GM21723 (cell line): ENCODE data around the gene C14orf132.

Experiments
- ATAC-seq: cut with Tn5 transposase; IDR thresholded peaks from one replicate; pipeline ENCODE4 v1.9.1; 2021; ENCODE audit warnings: mild to moderate bottlenecking, moderate library complexity; ENCODE audit not compliant: unreplicated experiment

Gene C14orf132

DNA sequence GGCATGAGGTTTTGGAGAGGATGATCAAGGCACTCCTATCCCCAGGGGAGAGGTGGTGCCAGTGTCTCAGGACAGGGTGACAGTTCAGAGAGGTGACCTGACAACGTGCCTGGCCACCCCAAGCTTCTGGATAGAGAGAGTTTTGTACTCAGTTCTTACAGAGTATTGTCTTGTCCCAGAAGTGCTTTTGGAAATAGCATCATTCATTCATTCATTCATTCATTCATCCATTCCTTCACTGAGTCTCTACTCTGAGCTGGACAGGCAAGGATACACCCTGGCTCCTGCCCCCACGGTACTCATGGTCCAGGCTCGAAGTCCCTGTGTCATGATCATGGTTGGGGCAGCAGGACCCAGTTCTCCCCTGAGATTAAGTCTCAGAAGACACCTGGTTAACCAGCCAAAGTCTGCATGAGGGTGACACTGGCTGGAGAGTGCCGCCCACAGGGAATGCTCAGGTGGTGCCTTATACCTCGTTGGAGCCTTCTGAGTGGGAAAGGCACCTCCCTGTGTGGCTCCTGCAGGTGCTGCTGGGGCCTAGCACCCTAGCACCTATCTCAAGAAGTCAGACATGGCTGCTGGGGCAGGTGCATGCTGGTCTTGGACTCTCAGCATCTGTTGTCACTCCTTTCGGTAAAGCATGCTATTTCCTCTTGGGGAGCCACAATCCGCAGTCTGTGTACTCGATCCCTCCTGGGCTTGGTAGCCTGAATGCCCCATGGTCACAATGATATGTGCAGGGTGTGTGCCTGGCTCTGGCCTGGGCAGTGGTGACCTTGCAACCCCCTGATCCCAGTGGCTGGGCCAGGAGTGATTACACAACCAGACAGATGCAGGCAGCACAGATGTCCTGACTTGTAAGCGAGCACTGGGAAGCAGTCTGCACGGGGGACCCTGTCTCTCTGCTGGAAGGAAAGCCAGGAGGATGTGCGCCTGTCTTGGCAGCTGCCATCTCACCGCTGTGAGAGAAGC lies 57.8 kb downstream of the C14orf132 start:
- ATAC-seq, result no peak

DNA sequence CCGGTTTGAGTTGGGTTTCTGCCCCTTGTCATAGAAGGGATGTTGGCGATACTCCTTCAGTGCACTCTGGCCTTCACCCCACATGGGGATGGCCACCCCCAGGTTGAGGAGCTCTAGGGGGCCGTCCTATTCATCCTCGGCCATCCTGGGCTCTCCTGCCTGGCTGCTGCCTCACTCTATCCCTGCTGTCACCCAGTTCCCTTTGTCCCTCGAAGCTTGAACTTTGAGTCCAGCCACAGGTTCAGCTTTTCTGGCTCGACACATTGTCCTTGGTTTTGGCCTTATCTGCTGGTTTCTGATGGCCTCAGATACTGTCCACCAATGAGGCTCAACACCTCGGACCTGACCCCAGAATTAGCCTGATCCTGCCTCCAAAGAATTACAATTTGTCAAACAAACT lies 58.6 kb downstream of the C14orf132 start:
- ATAC-seq, result no peak

DNA sequence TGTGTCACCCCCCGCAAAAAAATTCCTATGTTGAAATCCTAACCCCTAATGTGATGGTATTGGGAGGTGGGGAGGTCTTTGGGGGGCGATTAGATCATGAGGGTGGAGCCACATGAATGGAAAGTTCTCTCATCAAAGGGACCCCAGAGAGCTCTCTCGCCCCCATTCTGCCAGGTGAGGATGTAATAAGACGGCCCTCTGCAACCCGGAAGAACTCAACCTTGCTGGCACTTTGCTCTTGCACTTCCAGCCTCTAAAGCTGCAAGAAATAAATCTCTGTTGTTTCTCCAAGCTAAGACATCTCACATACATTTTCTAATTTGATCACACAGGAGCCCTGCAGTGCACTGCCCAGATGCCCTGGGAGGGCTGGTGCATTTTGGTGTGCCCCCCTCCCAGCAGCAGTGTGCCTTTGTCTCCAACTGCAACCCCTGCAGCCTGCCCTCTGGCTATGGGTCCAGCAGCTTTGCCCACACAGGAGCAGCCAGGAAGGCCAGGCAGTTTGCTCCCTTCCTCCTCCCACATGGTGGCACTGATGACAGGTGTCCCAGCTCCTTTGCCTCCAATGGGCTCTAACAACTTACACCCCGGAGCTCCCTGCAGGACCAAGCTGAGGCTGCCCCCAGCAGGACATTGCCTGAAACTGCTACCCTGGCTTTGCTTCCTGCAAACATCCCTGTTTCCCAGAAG lies 59.3 kb downstream of the C14orf132 start:
- ATAC-seq, result no peak

DNA sequence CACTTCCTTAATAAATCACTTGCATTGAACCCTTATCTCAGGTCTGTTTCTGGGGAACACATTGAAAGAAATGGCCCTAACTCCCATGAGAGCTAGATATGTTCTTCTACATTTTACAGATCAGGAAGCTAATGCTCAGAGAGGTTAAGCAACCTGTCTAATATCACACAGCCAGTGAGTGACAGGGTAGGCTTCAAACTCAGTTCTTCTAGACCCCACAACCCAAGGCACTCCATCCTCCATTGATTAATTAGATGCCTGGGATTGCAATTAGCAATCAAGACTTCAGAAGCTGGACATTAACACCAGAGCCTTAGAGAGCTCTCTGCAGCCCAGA lies 59.8 kb downstream of the C14orf132 start:
- no peak for ATAC-seq

DNA sequence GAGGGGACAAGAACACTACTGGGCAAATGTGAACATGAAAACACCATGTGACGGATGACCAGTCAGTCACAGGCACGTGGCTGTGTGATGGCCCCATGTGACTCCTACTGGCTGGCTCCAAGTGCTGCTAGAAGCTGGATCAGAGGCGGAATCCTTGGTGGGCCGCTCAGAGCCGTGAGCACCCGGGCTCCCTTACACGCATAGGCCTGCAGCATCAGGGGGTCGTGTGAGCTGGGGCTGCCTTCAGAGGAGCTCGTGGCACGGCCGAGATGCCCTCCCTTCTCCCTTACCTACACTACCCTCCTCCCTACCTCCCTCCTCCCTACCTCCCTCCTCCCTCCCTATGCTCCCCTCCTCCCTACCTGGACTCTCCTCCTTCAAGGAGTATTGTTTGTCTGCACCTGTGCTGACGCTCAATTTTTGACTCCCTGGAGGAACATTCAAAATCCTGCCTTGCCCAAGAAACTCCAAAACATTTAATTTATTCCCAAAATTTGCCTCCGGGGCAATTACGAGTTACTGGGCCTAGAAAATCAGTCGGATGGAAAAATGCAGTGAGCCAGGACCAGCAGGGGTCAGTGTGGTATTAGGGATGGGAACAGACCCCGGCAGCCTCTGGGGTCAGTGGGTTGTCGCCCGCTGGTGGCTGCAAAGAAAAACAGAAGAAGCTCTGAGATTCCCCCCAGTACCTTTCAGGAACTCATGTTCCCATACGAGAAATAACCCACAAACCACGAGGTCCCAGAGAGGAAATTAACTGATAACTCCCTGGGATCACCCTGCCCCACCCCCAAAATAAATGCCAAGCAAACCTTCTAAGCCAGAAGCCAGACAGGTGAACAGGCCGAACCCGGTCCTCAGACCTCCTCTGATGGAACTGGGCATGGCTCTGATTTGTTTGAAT lies 61.3 kb downstream of the C14orf132 start:
- ATAC-seq, result no peak

DNA sequence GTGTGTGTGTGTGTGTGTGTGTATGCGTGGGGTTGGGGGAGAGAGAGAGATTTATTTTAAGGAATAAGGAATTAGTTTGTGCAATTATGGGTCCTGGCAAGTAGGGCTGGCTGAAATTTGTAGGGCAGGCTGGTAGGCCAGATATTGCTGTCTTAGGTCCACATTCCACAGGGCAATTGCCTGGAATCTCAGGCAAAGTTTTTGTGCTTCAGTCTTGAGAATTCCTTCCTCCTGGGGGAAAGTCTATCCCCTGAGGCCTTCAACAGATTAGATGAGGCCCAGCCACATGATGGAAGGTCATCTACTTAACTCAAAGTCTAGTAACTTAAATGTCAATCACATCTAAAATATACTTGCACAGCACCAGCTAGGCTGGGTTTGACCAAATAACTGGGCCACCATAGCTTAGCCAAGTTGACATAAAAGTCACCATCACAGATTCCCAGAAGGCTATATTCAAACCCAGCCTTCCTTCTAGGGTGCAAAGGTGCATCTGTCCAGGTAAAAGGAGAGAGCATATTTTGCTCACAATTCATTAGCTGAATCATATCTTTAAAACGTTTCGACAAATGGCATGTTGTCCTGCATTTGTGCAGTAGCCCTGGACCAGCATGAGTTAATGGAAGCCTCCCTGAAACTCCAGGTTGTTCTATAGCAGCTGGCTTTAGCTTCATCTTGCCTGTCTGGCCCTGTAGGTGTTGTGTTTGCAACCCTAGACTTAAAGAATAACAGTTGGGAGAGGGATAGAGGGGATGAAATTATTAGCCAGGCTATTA lies 63.1 kb downstream of the C14orf132 start:
- ATAC-seq, result no peak

DNA sequence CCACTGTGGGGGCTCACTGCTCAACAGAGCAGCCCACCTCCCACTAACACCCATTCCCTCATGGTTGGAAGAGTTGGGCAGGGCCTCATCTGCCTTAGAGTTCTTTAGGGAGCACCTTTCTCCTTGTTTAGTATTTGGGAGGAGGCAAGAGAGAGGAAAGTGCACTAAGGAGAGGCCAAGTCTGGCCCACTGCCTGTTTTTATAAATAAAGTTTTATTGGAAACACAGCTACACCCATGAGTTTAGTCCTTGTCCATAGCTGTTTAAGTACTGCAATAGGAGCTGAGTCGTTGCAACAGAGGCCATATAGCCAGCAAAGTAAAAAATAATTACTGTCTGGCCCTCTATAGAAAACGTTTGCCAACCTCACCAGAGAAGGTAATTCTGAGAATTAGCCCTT lies 63.9 kb downstream of the C14orf132 start:
- ATAC-seq, result no peak

DNA sequence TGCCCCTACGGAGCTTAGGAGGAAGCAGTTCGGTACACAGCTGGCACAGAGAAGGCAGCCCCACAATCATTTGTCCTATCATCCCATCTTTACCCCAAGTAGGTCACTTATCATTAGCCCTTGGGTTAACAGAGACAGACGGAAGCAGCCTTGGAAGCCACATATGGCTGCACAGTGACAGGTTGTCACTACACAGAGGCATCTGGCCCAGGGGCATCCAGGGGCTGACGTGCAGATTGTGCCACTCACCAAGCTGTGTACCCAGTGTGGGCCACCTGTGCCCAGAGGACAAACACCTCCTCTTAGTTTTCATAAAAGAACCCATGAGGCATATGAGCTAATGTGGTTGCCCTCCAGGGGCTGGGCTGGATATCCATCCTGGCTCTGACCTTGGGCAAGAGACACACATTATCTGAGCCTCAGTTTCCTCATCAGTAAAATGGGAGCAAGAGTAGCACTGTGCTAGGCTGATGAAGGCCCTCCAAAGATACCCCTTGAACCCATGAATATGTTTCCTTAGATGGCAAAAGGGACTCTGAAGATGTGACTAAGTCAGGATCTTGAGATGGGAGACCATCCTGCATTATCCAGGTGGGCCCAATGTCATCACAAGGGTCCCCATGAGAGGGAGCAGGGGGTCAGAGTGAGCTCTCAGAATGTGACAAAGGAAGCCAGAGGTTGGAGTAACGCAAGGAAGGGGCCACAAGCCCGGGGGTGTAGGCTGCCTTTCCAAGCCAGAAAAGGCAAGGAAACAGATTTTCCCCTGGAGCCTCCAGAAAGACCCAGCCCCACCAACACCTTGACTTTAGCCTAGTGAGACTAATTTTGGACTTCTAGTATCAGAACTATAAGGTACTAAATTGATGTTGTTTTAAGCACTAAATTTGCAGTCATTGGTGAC lies 64.6 kb downstream of the C14orf132 start:
- ATAC-seq, result no peak

DNA sequence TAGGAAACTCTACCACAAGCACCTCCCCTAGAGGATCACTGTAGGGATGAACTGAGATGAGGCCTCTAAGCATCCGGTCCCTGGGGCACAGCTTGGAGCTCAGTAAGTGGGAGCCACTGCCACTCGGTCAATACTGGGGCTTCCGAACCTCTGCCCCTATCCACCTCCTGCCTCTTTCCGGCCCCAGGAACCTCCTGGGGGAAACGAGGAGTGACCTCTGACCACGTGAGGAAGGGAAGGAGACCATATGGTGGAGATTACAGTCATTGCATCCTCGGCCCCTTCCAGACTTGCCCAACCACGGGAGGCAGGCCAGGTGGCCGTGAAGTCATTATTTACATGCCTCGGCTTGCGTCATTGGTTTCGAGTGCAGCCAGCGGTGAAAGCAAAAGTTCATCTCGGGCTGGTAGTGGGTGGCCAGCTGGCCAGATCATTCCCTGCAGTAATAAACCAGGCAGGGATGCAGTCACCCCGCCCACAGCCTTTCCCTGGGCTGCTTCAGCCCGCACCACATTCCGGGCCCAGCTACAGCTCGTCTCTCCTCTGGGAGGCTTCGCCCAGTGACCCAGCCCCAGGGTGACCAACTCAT lies 65.4 kb downstream of the C14orf132 start:
- no peak for ATAC-seq

DNA sequence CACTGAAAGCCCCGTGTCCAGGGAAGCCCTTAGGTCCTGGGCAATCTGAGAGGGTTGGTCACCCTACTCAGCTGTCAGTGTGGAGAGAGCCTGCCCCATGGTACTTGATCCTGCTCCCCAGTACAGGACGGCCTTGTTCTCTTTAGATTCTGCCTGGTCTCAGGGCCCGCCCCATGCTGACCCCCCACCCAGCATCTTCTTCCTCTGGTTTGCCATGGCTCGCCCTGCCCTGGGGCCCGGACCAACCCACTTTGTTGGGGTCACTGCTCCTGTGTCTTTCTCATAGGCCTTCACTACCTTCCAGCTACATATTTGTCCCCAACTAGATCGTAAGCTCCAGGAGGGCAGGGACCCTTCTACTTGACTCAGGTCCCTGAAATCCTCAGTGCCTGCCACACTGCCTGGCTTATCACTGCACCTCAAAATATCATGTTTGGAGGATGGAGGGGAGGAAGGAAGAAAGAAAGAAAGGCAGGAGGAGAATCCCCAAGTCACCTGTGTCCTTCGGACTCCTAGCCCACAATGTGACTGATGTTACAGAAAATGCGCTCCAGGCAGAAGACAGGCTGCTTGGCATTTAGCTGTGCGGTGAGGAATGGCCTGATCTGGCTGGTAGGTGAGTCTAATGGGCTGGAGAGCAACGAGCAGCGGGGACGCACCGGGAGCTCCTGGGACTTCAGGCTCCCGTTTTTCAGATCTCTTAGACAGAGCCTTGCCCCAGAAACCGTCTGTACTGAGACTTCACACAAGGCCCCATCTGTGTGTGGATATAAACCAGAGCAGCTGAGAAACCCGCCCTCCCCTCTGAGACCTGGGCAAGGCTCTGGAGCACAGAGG lies 66.1 kb downstream of the C14orf132 start:
- ATAC-seq, result no peak

DNA sequence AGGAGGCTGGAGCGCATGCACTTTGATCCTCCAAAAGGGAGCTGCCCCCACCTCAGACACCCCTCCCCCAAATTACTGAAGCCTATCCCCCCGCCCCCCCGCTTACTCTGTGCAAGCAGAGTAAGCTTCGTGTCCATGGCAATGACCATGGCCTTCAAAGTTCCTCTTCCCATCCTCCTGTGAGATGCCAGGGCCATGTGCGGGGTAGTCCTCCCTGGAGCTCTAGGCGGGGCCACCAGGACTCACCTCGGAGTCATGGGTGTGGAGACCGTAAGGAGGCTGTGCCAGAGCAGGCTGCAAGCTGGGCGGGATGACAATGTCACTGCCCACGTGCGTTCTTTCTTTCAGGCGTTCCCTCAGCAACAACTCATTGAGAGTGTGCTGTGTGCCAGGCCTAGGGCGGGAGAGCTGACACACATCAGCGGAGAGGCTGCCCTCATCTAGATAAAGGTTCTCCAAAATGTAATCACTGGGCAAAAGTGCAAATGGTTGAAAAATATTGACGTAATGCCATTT lies 66.8 kb downstream of the C14orf132 start:
- ATAC-seq, result no peak

DNA sequence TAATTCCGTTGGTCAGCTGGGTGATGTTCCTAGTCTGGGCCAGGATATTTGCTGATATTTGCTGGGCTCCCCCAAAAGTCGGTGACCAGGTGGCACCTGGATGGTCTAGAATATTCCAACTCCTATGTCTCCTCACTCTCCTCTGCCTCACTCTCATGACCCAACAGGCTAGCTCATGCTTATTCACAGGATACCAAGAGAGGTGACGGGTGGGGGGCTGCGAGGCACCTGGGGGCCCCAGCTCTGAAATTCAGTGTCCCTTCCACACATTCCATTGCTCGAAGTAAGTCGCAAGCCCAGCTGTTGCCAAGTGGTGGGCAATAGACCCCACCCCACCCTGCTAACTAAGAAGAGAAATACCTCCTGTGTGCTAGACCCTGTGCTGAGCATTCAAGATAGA lies 67.7 kb downstream of the C14orf132 start:
- ATAC-seq, result no peak

DNA sequence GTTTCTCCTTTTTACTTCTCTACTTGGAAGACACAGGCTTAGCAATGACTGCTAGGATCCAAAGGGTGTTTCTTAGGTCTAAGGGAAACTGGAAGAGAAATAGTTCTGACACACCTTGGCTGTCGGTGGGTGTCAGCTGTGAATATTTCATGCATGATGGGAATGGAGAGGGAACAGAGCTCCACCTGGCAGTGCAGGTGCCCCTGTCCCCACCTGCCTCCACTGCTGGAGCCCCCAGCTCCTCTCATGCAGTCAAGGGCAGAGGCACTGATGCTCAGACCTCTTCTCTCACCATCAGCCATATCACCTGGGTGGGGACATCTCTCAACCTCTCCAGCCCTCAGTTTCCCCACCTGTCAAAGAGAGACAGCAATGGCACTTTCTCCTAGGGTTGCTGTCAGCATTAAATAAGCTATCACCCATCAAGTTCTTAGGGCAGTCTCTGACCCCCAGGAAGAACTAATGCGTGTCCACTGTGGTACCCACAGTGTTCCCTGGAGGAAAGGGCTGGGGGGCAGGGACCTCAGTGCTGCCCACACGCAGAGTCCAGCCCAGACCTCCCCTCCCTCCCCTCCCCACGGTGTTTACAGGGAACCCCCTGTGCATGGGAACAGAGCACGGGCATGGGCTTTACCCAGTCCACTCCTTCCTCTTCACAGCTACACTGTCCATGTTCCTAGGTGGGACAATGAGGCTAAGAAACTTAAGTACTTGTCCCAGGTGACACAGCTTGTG lies 69.1 kb downstream of the C14orf132 start:
- ATAC-seq, result no peak

DNA sequence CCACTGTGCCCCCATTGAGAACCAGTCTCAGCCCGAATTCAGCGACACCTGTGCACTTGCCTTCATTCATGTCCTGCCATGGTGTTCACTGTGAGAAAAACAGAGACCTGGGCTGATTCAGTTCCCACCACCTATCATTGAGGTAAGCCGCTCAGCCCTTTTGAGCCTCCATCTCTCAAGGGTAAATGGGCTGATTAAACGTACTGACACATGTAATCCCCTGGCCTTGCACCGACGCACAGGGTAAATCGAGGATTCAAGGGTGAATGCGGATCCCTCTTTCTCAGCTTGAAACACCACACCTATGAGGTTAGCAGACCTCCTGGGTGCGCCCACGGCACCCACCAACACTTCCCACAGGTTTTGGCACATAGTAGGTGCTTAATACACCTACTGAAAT lies 69.7 kb downstream of the C14orf132 start:
- ATAC-seq, result no peak

DNA sequence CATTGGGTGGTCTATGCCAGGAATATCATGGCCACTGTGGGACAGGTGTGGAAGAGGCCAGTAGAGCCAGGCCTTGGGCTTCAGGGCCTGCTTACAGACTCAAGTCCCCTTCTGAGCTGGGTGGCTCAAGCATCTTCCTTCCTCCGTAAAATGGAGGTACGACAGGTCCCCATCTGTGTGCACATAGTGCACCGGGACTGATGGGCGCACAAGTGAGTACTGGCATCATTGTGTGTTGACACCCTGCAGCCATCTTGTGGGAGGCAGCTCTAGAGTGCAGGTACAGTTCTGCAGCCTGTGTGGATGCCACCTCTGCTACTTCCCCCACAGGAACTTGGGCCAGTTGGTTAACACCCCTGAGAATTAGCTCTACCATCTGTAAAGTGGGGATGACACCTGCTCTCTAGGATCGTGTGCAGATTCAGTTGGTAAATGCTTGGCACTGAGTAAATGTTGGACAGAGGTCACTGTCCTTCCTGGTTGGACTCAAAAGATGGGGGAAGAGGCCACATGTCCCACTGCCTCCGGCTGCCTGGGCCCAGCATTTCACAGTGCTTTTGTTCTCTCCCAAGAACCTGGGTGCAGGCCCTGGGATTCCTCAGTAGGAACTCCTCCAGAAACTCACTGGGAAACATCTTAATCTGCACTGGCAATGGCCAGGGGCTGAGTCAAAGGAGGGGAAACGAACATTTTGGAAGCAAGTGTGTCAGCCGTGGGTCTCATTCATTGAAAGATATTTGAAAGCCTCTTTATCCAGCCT lies 70.6 kb downstream of the C14orf132 start:
- ATAC-seq, result no peak

DNA sequence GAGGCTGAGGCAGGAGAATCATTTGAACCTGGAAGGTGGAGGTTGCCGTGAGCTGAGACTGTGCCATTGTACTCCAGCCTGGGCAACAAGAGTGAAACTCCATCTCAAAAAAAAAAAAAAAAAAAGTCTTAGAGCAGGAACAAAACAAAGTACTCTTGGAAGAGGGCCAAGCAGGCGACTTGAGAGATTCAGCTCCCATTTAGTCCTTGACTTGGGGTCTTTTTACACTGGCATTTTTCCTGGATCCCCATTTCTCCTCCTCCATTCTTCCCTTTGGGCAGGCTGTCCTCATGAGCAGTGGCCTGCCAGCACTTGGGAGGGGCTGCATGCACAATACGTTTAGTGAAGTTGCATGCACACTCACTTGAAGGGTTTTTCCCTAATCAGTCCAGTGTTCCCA lies 72.9 kb downstream of the C14orf132 start:
- ATAC-seq, result no peak

DNA sequence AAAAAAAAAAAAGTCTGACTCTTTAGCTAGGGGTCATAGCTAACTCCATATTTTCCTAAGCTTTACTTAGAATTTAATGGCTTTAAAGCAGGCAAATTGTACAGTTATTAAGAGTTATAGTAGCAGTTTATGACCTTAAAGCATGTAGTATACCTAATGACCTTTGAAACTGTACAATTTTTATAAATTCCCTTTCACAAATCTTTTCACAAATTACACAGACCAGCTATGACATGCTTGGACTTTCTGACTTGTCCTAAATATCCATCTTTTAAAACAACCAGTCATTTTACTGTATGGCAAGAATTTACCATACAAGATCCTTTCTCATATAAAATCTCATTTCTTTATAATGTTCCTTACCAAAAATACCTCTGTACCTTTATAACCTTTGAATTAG lies 74.8 kb downstream of the C14orf132 start:
- ATAC-seq, result no peak
